ENCODE measurements around the gene ZNF329.

Gene ZNF329

DNA sequence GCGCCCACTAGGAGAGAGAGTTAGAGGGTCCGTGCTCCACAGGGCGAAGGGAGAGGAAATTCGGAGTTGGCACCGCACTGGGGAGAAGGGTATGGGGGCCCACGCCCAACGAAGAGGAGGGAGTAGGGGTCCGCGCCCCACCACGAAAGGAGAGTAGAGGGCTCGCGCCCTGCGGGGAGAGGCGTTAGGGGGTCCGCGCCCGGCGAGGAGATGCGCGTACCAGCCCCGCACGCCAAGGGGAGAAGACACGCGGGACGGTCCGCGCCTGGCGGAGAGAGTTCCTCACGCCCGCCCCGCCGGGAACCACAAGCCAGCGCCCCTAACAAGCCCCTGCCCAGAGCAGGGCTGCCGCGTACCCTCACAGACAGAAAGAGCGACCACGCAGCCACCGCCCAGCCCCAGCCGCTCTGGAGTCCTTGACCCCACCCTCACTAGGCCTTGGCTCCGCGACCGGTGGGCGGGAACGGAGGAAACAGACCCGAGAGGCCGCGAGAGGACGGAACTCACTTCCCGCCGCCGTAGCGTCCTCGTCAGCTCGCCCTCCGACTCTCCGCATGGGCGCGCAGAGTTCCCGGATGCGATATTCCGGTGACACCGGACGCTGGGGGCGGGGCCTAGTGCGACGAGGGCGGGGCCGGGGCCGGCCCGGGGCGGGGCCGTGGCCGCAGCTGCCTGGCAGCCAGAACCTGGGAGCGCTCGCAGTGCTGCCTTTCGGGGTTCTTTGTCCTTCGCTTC lies 32.6 kb downstream of the ZNF329 start:
- DNase-seq = no peak

GRCh38 chr19:58108546-58108817 lies 42.1 kb downstream of the ZNF329 start:
- DNase-seq = no peak

GRCh38 chr19:58107778-58108545 lies 42.6 kb downstream of the ZNF329 start:
- DNase-seq = no peak

DNA sequence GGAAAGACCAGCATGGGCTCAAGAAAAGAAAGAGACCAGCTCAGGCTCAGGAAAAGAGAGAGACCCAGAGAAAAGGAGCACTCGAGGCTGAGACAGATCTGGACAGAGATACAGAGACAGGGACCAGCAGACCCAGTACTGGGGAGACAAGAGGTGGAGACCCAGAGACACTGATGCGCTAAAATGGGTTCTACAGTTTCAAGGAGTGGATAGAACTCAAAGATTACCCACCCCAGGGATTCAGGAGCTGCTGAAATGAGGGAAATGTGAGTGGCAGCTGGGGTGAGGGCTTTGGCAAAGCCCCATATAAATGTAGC lies 51.9 kb downstream of the ZNF329 start:
- no peak for DNase-seq

DNA sequence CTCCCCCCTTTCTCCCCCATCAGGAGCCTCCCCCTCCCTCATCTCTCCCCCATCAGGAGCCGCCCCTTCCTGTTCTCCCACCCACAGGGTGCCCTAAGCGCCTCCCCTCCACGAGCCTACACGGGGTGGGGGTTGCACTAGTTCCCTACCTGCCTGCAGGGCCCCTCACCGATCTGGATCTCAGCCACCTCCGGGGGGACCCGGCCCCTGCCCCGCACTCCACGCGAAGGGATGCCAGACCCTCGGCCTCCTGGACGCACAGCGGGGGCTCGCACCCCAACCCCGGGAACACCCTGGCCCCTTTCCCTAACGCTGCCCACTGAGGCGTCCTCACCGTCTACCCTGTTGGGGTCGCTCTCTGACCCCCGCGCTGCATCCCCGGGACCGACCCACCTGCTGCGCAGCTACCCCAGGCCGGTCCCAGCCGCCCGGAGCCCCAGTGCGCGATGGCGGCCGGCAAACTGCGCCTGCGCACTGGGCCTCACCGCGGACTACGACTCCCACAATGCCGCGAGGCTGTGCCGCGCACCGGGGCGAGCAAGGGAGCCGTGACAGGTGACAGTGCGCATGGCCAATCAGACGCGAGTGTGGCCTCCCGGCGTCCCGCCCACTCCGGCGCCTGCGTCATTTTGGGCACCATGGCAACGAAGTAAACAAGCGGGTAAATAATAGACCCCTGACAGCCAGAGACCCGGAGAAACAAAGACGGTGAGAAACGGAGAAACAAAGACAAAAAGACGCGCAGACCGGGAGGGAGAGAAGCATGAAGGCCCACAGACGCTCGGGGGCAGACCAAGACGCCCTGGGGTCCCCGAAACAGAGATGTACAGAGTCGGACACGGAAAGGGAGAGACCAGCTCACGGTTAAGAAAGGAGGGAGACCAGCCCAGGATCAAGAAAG lies 52.6 kb downstream of the ZNF329 start, which contains the start of gene ZSCAN18:
ZSCAN18 (minus strand) TSS at position 451 of the 901 bp plus-strand sequence. CDS start 7,964 bp downstream, outside the sequence.
- peak; percentile 96 for DNase-seq

- no peak for DNase-seq
Measured at GRCh38 chr19:58097349-58097748, 53.2 kb downstream of the ZNF329 start.

DNA sequence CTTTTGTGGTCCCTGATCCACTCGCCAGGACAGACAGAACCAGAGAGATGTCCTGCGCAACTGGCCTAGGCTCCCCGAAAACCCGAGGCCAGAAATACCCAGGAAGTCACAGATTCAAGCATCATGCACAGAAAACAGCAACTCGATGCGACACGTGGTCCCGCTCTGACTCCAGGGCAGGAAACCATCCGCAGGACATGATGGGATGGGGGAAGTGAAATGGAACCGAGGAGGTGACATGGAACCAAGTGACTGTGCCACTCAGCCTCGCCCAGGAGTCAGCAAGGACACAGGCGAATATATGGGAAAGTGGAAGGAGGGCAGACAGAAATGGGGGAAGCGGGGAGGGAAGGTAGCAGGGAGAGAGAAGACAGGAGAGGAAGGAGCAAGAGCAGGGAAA lies 53.7 kb downstream of the ZNF329 start:
- DNase-seq = no peak

DNA sequence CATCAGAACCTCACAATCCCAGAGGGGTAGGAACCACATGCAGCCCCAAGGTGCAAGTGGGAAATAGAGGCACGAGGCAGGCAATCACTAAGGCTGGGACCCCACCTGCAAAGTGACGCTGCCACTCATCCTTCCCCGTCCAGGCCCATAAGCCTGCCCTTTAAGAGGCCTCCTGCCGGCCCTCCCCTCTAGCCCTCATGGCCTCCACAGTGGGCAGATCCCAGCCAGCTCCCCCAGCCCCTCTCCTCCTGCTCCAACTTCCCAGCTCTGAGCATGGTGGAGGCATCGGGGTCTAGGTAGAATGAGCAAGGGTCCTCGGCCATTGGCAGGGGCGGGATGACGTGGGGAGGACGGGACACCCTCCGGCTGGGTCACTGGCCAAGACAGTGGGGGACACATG lies 55.3 kb downstream of the ZNF329 start:
- no peak for DNase-seq

DNA sequence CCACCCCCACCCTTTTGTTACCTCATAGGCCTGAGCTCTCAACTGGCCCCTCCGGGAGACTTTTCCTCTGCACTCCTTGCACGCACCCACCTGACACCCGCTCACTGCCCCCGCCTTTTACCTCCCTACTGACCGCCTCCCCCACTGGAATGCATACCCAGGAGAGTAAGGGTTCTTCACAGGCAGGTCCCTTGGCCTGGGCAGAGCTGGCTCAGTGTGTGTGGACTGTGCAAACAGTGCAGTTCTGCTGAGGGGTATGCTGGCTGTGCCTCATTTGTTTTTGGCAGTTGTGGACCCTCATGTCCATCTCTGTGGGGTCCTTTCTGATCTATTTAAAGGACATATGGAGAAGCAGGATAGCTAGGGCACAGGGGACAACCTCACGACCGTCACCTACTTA lies 57.5 kb downstream of the ZNF329 start:
- no peak for DNase-seq

GRCh38 chr19:58091251-58091995 lies 59.2 kb downstream of the ZNF329 start:
- no peak for DNase-seq

DNA sequence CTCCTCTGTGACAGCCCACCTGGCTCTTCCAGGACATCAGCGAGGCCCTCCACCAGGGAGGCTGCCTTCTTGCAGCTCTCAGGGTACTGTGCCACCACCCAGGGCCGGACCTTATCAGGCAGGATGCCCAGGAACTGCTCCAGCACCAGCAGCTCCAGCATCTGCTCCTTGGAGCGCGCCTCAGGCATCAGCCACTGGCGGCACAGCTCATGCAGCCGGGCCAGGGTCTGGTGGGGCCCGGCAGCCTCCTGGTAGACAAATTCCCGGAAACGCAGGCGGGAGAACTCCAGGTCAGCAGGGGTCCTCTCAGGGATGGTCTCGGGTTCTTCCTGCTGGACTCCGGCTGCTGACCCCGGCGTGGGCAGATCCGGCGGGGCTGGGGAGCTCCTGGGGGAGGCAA lies 60.7 kb downstream of the ZNF329 start:
- no peak for DNase-seq

GRCh38 chr19:58088521-58089052 lies 62.0 kb downstream of the ZNF329 start:
- DNase-seq = no peak

- DNase-seq = no peak
Measured at GRCh38 chr19:58086825-58087710, 63.5 kb downstream of the ZNF329 start.

GRCh38 chr19:58085348-58085875 lies 65.2 kb downstream of the ZNF329 start:
- no peak for DNase-seq

- no peak for DNase-seq
Measured at GRCh38 chr19:58084596-58085347, 65.8 kb downstream of the ZNF329 start.

DNA sequence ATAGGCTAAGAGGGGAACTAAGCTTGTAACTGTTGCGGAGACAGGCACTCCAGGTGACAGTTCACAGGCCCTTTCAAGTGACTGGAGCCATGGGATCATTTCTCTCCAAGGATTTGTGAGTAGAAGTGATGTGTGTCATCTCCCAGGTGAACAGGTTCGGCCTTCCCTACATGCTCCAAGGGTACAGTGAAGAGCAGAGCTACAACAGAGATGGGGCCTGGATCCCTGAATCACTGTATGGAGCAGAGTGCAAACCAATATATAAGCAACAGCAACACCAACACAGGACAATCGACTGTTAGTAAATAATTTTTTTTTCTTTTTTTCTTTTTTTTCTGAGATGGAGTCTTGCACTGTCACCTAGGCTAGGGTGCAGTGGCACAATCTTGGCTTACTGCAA lies 67.6 kb downstream of the ZNF329 start:
- DNase-seq = no peak

GRCh38 chr19:58079792-58080191 lies 70.8 kb downstream of the ZNF329 start:
- DNase-seq = no peak

Measured in COR-L47 (cell line).